GM12873 (cell line): ENCODE data around the gene WNT3A.

ENCODE experiments used
- TF ChIP-seq, protein P1 (sequence below): IDR thresholded peaks from 2 replicates; pipeline ENCODE4 v1.5.1; 2012; ENCODE audit warnings: low read depth, mild to moderate bottlenecking, moderate library complexity, low read length, control low read depth; ENCODE audit not compliant: insufficient read depth; ENCODE audit errors: missing control alignments

WNT3A gene

DNA sequence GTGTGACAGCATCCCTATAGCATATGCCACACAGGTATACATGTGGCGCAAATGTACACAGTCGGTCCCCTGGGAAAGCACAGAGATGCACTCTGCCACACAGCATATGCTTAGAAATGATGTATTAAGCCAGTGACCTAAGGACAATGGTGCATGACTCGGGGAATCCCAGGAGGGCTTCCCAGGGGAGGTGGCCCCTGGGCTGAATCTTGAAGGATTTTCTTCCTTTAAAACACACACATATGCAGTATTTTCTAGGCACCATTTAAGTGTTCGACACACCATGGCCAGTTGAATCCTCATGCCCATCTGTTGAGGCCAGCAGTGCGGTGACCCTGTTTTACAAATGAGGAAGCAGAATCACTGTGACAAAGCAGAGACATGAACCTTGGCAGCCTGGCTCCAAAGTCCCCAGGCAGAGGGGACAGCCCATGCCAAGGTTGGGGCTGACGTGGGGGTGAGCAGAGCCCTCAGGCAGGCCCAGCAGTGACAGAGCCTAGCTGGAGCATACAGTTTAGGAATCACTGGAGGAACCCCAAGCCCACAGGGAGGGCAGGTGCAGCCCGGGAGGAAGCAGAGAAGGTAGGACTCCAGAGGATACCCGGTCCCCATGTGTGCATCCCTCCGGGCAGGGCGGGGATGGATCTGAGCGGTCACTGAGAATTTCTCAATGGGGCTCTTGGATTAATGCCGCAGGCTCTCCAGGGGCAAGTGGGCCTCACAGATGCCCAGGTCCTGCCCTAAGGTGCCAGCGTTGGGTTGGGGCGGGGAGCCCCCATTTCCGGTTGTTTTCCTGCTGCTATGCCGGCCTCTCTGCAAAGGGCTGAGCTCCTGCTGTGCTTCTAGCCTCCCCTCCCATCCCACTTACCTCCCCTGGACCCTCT is 28.4 kb downstream of the WNT3A start:
- TF ChIP-seq, protein P1, sequence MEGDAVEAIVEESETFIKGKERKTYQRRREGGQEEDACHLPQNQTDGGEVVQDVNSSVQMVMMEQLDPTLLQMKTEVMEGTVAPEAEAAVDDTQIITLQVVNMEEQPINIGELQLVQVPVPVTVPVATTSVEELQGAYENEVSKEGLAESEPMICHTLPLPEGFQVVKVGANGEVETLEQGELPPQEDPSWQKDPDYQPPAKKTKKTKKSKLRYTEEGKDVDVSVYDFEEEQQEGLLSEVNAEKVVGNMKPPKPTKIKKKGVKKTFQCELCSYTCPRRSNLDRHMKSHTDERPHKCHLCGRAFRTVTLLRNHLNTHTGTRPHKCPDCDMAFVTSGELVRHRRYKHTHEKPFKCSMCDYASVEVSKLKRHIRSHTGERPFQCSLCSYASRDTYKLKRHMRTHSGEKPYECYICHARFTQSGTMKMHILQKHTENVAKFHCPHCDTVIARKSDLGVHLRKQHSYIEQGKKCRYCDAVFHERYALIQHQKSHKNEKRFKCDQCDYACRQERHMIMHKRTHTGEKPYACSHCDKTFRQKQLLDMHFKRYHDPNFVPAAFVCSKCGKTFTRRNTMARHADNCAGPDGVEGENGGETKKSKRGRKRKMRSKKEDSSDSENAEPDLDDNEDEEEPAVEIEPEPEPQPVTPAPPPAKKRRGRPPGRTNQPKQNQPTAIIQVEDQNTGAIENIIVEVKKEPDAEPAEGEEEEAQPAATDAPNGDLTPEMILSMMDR, result no peak

DNA sequence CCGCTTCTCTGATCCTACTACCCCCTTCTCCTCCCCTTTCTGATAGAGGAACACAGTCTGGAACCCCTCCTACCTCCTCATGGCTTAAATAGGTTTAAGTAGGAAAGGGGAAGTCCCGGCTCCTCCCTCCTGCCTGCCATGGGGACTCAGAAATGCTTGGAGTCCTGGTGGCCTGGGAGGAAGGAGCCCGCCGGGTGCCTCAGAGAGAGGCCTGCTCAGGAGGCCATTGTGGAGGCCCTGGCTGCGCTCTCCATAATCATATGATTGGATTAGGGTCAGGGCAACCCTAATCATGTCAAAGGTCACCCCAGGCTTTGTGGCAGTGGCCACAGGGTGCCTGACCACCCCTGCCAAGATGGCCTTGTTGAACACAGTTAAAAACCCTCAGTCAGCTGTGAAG is 29.0 kb downstream of the WNT3A start:
- TF ChIP-seq, protein P1, result no peak

DNA sequence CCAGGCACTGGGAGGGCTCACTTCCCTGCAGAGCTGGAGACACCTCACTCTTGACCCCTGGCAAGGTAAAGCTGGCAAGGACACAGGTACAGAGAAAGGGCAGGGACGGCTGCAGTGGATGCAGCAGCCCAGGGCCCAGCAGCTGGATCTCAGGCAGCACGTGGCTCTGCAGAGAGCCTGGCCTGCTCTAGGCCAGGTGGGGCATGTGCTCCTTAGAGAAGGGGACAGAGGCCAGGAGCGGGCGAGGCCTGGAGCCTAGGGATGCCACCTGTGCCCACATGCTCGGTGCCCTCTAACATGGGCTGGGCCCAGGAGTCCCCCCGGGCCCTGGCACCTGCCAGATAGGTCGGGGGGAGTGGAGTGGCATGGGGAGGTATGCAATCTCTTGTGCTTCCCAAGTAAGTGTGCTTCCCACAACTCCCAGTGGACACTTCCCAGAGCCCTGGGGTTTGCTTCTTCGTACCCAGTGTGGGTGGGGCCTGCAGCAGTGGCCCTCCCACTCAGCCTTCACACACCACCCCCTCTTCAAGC is 30.0 kb downstream of the WNT3A start:
- TF ChIP-seq, protein P1, result no peak

DNA sequence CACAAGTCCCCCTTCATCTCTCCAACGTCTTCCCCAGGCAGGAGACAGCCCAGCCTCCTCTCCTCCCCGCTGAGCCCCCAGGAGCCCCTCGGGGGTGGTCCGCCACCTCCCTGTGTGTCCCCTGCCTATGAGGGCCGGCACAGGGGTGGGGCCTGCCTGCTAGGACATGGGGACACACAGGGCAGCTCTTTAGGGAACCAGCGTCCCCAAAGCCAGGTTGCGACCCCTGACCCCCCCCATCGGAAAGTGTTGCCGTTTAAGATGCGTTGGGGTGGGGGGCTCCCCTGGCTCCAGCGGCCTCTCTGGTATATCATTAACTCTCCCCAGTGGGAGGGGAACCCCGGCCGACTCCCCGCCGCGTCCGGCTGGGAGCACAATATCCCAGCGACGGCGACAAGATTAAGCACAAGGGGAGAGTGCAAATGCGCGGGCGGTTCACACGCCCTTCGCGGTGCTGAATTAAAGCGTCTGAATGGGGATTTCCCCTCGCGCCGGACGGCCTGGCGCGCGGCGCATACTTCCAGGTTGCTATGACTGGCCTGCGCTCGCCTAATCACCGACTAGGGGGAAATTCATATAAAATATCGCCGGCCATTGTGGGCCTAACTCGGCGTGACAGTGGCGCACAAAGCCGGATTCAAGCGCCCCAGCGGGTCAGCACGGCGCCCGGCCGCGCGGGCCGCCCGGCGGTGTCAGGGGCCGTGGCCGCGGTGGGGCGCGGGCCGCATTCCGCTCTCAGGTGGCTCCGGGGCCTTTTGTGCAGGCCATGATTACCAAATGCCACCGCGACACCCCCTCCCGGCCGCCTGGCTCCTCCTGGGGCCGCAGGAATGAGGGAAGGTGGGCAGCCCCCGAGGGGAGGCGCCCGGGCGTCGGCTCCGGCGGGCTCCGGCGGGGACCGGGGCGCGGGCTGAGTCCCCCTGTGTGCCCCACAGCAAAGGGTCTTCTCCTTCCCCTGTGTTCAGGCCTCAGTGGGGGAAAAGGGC is 30.9 kb downstream of the WNT3A start:
- TF ChIP-seq, protein P1, result no peak

DNA sequence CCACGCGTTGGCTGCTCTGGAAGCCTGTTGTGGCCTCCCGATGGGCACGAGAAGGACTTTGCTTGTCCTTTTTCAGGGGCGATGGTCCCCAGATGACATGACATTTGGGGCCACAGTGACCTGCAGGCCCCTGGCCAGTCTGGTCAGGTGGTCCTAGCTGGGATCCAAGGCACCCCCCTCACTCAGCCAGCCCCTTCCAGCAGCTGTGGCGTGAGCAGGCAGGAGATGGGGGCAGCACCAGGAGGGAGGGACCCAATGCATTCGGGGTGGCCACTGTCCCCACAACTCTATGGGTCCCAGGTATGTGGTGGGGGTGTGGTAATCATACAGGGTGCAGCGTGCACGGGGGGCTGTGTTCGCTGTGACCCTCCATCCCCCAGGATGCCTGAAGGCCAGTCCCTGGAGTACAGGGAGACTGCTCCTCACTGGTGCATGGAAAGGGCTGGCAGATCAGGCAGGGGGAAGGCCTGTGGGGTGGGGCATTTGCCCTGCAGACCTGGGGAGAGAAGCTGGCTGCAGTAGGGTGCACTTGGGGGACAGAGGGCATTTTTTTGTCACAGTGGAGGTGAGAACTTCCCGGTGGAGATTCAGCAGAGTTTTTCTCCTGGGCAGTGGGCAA is 31.7 kb downstream of the WNT3A start:
- TF ChIP-seq, protein P1, result no peak

DNA sequence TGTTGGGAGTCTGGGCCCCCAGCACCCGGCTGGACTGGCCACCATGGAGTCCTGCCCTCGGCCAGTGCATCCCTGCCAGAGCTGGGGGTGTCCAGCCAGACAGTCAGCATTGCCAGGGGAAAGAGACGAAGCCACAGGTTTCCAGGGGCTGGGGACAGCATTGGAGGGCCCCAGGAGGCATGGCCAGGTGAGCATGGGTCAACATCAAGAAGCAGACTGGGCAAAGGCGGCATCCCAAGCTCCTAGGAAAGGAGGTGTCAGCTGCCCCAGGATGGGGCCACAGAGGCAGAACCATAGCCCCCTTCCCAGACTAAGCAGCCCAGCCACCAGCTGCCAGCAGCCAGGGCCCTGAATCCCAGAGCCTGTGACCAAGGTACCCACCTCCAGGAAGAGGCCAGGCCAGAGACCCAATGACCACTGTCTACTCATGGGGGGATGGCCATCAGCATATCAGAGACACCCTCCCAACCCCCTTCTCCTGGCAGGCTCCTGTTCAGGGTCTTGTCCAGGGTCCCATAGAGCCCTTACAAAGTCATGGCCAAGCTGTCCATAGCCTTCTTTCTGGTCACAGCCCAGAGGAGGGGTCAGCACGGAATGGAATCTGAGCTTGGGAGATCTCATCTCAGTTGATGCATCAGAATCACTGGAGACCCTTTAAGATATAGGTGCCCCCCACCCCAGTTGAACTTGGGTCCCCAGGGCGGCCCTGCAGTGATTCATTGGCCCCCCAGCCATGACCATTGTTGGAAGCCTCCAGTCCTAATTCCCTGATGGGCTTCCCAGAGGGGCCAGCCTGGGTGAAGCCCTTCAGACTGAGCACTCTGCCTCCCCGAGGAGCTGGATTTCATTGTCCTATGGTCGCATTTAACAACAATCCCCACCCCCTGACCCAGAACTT is 32.5 kb downstream of the WNT3A start:
- TF ChIP-seq, protein P1, result no peak
